Adrenal gland (tissue), 5 donors: Measurements from ENCODE around the gene LPGAT1.

ENCODE experiments used
- CTCF ChIP-seq, 6 experiments: fragments of 450-650 bp in 4 of 6; fragments of 200-600 bp in 2 of 6; sonication (generic) in 1 of 6; IDR thresholded peaks; 1 replicate in 5 of 6; 2 replicates in 1 of 6; pipeline versions ENCODE4 v1.5.1 to v1.8.0; 2016 to 2021; ENCODE audit warnings: antibody characterized with exemption in 6 of 6, mild to moderate bottlenecking in 2 of 6, moderate library complexity in 1 of 6
- POLR2A ChIP-seq, 2 donors: fragments of 450-650 bp; IDR thresholded peaks; one replicate each; pipeline ENCODE4 v1.6.1; 2017; ENCODE audit warnings: antibody characterized with exemption in 2 of 2, mild to moderate bottlenecking in 2 of 2, moderate library complexity in 1 of 2
- donor health status: DM: no; HTN: no; CAD: no.

GRCh38 chr1:211842518-211842917 lies 12.0 kb upstream of the LPGAT1 start:
- TF ChIP-seq POLR2A (IDR thresholded peaks at IDR 0.05) = no peak
- no peak for TF ChIP-seq CTCF (IDR thresholded peaks at IDR 0.05)
